Psoas muscle (tissue), 8 donors: ENCODE data around the gene TBC1D21. TPM values are rescaled to one million over a fixed set of nuclear protein-coding genes. Genes with fewer than 3 reads are reported as not detected.
"Not testable (repeated sequence)": the region's sequence is repeated elsewhere in the genome, so short reads cannot be mapped to it uniquely, and the experiment has no call there.

ENCODE experiments used
- ATAC-seq, 4 donors: fragments of 200-7000 bp; cut with Tn5 transposase; one replicate each; pipeline ENCODE4 v1.9.1; 2020; ENCODE audit warnings: moderate library complexity in 3 of 4, mild to moderate bottlenecking in 2 of 4
- DNase-seq, 2 donors: peaks; one replicate each; pipeline ENCODE4 v3.0.0-alpha.2; 2020
- H3K27ac ChIP-seq: fragments of 200-600 bp; one replicate; pipeline ENCODE4 v1.8.0; 2022
- H3K27me3 ChIP-seq, 3 donors: fragments of 200-600 bp in 1 of 3; one replicate each; pipeline versions ENCODE4 v1.6.1 to v1.8.0; 2013 to 2022; ENCODE audit warnings: low read length in 2 of 3, mild to moderate bottlenecking in 2 of 3, moderate library complexity in 1 of 3; ENCODE audit not compliant: insufficient read depth in 3 of 3
- H3K36me3 ChIP-seq, 2 donors: fragments of 200-600 bp in 1 of 2; one replicate each; pipeline versions ENCODE4 v1.6.1 to v1.8.0; 2013 to 2022; ENCODE audit warnings: low read depth in 1 of 2, mild to moderate bottlenecking in 1 of 2, moderate library complexity in 1 of 2; ENCODE audit not compliant: insufficient read depth in 1 of 2
- H3K4me1 ChIP-seq: fragments of 200-600 bp; one replicate; pipeline ENCODE4 v1.8.0; 2022
- H3K4me3 ChIP-seq: fragments of 200-600 bp; one replicate; pipeline ENCODE4 v1.8.0; 2022; ENCODE audit warnings: mild to moderate bottlenecking
- H3K9me3 ChIP-seq: fragments of 200-600 bp; one replicate; pipeline ENCODE4 v1.8.0; 2022
- CTCF ChIP-seq: fragments of 200-600 bp; IDR thresholded peaks from one replicate; pipeline ENCODE4 v1.8.0; 2022; ENCODE audit warnings: antibody characterized with exemption
- WGBS, 3 donors: extraction: QIAGEN DNeasy Blood & Tissue Kit; methylation state at CpG; one replicate each; pipeline versions ENCODE4 v1.1.6 to v1.1.7; 2013; 5-methylcytosine and 5-hydroxymethylcytosine counted together
- intact Hi-C, 2 donors: fragments of 100-400 bp; cut with DNase I; formaldehyde crosslinking; loops; one replicate each; pipeline versions ENCODE4 v1.11.0 to v1.14.2; 2022
- polyA plus RNA-seq, 3 donors: library from polyadenylated mRNA; stranded (reverse); fragments of 200-250 nt; gene quantifications; one replicate each; pipeline ENCODE4 v1.2.3, GENCODE V29; 2013
- total RNA-seq, 4 donors: library from RNA; stranded (reverse); fragmentation: NEBNext Ultra II Directional in 2 of 4; extraction: Animal tissue kit (Norgen Biotek cat#: 25700) in 2 of 4; gene quantifications; one replicate each; pipeline versions ENCODE4 v1.2.1 to v1.2.4, GENCODE V29; 2021 to 2023
- donor health status: healthy with polysubstance abuse.
- donor health status: DM: no; HTN: no; CAD: no; lungs with moderate emphysema.
- donor health status: Bipolar disorder and iron deficiency.
- donor health status: healthy.
- donor health status: DM: yes; HTN: yes; CAD: no.
- donor health status: DM: no; HTN: no; CAD: no.
- donor health status: DM: no; HTN: no; CAD: no.
- donor health status: DM: yes; HTN: yes; CAD: no.

The TBC1D21 gene
- total and polyA plus RNA-seq, 7 donors, result not detected

GRCh38 chr15:73937726-73938125 is 64.4 kb downstream of the TBC1D21 start:
- Histone ChIP-seq H3K4me3 (no peak overlapping the region), H3K4me1 (no peaks in the 10 kb centered on the region), H3K9me3 (no peaks in the 10 kb centered on the region), H3K36me3 (no peaks in the 10 kb centered on the region), H3K27ac (no peak overlapping the region), H3K27me3 (no peaks in the 10 kb centered on the region)
- intact Hi-C loops, result no loop called here
- no peak for TF ChIP-seq CTCF
- DNase-seq, result no peak
- no peak for ATAC-seq
- WGBS, 3 donors, result 97 to 98% (median 97%) methylated on average over 11 of the region's 11 CpGs

DNA sequence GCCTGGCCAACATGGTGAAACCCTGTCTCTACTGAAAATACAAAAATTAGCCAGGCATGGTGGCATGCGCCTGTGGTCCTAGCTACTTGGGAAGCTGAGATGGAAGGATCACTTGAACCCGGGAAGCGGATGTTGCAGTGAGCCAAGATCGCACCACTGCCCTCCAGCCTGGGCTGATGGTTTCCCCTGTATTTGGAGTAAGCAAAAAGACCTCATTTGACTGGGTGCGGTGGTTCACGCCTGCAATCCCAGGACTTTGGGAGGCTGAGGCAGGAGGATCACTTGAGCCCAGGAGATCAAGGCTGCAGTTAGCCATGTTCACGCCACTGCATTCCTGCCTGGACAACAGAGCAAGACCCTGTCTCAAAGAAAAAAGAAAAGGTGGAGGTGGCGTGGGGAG is 65.2 kb downstream of the TBC1D21 start:
- H3K27ac ChIP-seq, intact Hi-C loops, H3K4me1 ChIP-seq, H3K27me3 ChIP-seq, ATAC-seq, H3K9me3 ChIP-seq, H3K4me3 ChIP-seq, H3K36me3 ChIP-seq: not testable (repeated sequence)
- peak in 1 of 2 donors; percentile 16 for DNase-seq
- 92 to 97% (median 97%) methylated on average over 8 of the region's 8 CpGs for WGBS, 3 donors

Other genes with a start within 250 kb of the TBC1D21 start
- gene NPTN, start 240.2 kb upstream of the TBC1D21 start, total RNA-seq, result 10 to 100 TPM; 28.8 to 40.8 (median 32.6) TPM
- gene NPTN, start 240.2 kb upstream of the TBC1D21 start, polyA plus RNA-seq, result 10 to 100 TPM; 26.3 to 41.1 (median 32.1) TPM
- 1 to 10 TPM; 7.5 to 8.9 (median 8.9) TPM for gene CD276, start 189.2 kb upstream of the TBC1D21 start, total RNA-seq
- 10 to 100 TPM in 1 of 3 donors, 1 to 10 TPM in 2; 7.3 to 15.0 (median 7.7) TPM for gene CD276, start 189.2 kb upstream of the TBC1D21 start, polyA plus RNA-seq
- 10 to 100 TPM in 1 of 4 donors, 1 to 10 TPM in 3; 3.8 to 10.8 (median 5.7) TPM for gene INSYN1, start 120.2 kb upstream of the TBC1D21 start, total RNA-seq
- gene INSYN1, start 120.2 kb upstream of the TBC1D21 start, polyA plus RNA-seq, result 1 to 10 TPM in 2 of 3 donors, under 1 TPM in 1; 0.42 to 2.5 (median 1.6) TPM
- gene LOXL1, start 52.9 kb downstream of the TBC1D21 start, total RNA-seq, result 1 to 10 TPM; 5.1 to 8.7 (median 6.3) TPM
- gene LOXL1, start 52.9 kb downstream of the TBC1D21 start, polyA plus RNA-seq, result 1 to 10 TPM; 1.6 to 5.1 (median 4.3) TPM
- 10 to 100 TPM; 18.3 to 26.2 (median 22.7) TPM for gene STOML1, start 118.7 kb downstream of the TBC1D21 start, total RNA-seq
- 10 to 100 TPM; 22.0 to 34.4 (median 33.0) TPM for gene STOML1, start 118.7 kb downstream of the TBC1D21 start, polyA plus RNA-seq
- 10 to 100 TPM; 15.0 to 22.6 (median 15.6) TPM for gene PML, start 121.2 kb downstream of the TBC1D21 start, total RNA-seq
- gene PML, start 121.2 kb downstream of the TBC1D21 start, polyA plus RNA-seq, result 10 to 100 TPM in 1 of 3 donors, 1 to 10 TPM in 2; 6.7 to 10.2 (median 7.5) TPM
- gene GOLGA6A, start 209.0 kb downstream of the TBC1D21 start, total RNA-seq, result 1 to 10 TPM in 1 of 4 donors, under 1 TPM in 1, not detected in 2; 0.08 to 1.1 TPM
- gene GOLGA6A, start 209.0 kb downstream of the TBC1D21 start, polyA plus RNA-seq, result under 1 TPM in 1 of 3 donors, not detected in 2; 0.16 TPM